ENCODE results near the gene ABR. TPM values are rescaled to one million over a fixed set of nuclear protein-coding genes. Genes with fewer than 3 reads are reported as not detected.

Gene ABR
- total and polyA plus RNA-seq, 2 of the 13 experiments (the other 11 are each of a cell fraction or from before 2014, with no cell fraction given), result 12.4 to 40.4 TPM

DNA sequence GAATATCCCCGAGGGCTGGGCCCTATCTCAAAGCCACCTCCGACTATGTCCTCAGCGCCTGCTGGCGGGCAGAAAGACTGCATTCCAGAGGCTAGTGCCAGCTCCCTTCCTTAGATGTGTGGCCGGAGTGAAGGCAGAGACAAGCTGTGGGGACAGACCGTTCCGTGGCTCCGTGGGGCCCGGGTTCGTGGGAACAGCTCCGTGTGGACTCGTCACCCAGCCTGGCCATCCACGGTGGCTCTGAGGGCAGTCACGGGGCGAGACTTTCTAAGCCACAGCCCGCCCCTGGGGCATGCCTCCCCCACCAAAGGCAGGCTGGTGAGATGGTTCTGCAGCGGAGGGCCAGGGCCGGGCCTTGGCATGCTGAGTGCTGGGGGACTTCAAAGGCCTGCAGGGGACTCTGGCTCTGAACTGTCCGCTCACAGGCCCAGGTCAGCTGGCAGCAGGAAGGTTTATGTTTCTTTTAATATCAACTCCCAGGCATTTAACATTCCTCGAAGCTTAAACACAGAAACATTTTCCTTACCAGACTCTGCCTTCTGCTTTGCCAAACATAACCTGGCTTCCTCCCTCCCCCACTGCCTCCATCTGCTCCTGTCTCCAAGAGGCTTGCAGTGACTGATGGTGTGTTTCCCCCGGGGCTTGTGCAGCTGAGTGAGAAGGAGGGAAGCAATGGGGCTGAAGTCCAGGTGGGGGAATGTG, 132.5 kb downstream of the ABR start:
- Histone ChIP-seq H2AFZ (ENCODE audit: low read length) (no peak overlapping the region), H3K36me3 (replicated peaks in 1 of 2; ENCODE audit: control insufficient read depth in 1 of 2, insufficient read depth in 2 of 2, low read length in 2 of 2) (no peaks in the 10 kb centered on the region; a peak in 1 of 5 replicates), H4K20me1 (ENCODE audit: insufficient read depth, low read length) (no peaks in the 10 kb centered on the region), H3K9me3 (ENCODE audit: low read length) (no peaks in the 10 kb centered on the region), H3K79me2 (ENCODE audit: insufficient read depth, low read length) (no peaks in the 10 kb centered on the region), H3K4me2 (ENCODE audit: low read depth, low read length) (no peak overlapping the region), H3K4me1 (ENCODE audit: insufficient read depth, low read length) (no peaks in the 10 kb centered on the region), H3K9ac (ENCODE audit: insufficient read depth, low read depth, low read length) (no peak overlapping the region), H3K4me3 (replicated peaks in 1 of 3; ENCODE audit: insufficient read depth in 1 of 3, low read depth in 2 of 3, low read length in 3 of 3) (no peak overlapping the region), H3K27me3 (ENCODE audit: control insufficient read depth in 1 of 2, insufficient read depth in 2 of 2, low read length in 2 of 2) (no peaks in the 10 kb centered on the region), H3K27ac (ENCODE audit: extremely low read length, insufficient read depth, low read length) (no peak overlapping the region)
- ChIA-PET CTCF (ENCODE audit: low intra/inter-chr PET ratio, low total read pairs) (no interaction called here), POLR2A (no interaction called here)
- DNase-seq (ENCODE audit: low spot score) (no peak), ATAC-seq (no peak), FAIRE-seq (no peak)
- intact Hi-C loops (cut with micrococcal nuclease; ENCODE audit: unreplicated experiment) (no loop called here), in situ Hi-C loops (cut with HindIII; ENCODE audit: extremely low pct_ligation_motif_present, low pct_unique_long_range_greater_than_20kb) (no loop called here)
- 86% methylated on average over 18 of the region's 21 CpGs for WGBS (ENCODE audit: low lambda C conversion rate)
- no TSS peak for BruUV-seq (replicated peaks)
- TF ChIP-seq, protein P1, sequence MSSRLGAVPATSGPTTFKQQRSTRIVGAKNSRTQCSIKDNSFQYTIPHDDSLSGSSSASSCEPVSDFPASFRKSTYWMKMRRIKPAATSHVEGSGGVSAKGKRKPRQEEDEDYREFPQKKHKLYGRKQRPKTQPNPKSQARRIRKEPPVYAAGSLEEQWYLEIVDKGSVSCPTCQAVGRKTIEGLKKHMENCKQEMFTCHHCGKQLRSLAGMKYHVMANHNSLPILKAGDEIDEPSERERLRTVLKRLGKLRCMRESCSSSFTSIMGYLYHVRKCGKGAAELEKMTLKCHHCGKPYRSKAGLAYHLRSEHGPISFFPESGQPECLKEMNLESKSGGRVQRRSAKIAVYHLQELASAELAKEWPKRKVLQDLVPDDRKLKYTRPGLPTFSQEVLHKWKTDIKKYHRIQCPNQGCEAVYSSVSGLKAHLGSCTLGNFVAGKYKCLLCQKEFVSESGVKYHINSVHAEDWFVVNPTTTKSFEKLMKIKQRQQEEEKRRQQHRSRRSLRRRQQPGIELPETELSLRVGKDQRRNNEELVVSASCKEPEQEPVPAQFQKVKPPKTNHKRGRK (CRISPR knock-in tag; IDR thresholded peaks at IDR 0.05), result no peak
- TF ChIP-seq, protein P2, sequence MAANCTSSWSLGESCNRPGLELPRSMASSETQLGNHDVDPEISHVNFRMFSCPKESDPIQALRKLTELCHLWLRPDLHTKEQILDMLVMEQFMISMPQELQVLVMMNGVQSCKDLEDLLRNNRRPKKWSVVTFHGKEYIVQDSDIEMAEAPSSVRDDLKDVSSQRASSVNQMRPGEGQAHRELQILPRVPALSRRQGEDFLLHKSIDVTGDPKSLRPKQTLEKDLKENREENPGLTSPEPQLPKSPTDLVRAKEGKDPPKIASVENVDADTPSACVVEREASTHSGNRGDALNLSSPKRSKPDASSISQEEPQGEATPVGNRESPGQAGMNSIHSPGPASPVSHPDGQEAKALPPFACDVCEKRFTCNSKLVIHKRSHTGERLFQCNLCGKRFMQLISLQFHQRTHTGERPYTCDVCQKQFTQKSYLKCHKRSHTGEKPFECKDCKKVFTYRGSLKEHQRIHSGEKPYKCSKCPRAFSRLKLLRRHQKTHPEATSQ (CRISPR knock-in tag; IDR thresholded peaks at IDR 0.05; ENCODE audit: borderline replicate concordance), result no peak
- TF ChIP-seq KDM6A (CRISPR knock-in tag; IDR thresholded peaks at IDR 0.05; ENCODE audit: low read depth), result no peak
- TF ChIP-seq, protein P3, sequence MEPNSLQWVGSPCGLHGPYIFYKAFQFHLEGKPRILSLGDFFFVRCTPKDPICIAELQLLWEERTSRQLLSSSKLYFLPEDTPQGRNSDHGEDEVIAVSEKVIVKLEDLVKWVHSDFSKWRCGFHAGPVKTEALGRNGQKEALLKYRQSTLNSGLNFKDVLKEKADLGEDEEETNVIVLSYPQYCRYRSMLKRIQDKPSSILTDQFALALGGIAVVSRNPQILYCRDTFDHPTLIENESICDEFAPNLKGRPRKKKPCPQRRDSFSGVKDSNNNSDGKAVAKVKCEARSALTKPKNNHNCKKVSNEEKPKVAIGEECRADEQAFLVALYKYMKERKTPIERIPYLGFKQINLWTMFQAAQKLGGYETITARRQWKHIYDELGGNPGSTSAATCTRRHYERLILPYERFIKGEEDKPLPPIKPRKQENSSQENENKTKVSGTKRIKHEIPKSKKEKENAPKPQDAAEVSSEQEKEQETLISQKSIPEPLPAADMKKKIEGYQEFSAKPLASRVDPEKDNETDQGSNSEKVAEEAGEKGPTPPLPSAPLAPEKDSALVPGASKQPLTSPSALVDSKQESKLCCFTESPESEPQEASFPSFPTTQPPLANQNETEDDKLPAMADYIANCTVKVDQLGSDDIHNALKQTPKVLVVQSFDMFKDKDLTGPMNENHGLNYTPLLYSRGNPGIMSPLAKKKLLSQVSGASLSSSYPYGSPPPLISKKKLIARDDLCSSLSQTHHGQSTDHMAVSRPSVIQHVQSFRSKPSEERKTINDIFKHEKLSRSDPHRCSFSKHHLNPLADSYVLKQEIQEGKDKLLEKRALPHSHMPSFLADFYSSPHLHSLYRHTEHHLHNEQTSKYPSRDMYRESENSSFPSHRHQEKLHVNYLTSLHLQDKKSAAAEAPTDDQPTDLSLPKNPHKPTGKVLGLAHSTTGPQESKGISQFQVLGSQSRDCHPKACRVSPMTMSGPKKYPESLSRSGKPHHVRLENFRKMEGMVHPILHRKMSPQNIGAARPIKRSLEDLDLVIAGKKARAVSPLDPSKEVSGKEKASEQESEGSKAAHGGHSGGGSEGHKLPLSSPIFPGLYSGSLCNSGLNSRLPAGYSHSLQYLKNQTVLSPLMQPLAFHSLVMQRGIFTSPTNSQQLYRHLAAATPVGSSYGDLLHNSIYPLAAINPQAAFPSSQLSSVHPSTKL (CRISPR knock-in tag; IDR thresholded peaks at IDR 0.05), result no peak
- no peak for TF ChIP-seq PHF21A (CRISPR knock-in tag; IDR thresholded peaks at IDR 0.05)
- TF ChIP-seq HDAC2 (CRISPR knock-in tag; IDR thresholded peaks at IDR 0.05), result no peak
- no peak for TF ChIP-seq ZNF460 (CRISPR knock-in tag; IDR thresholded peaks at IDR 0.05; ENCODE audit: borderline replicate concordance)
- TF ChIP-seq, protein P4, sequence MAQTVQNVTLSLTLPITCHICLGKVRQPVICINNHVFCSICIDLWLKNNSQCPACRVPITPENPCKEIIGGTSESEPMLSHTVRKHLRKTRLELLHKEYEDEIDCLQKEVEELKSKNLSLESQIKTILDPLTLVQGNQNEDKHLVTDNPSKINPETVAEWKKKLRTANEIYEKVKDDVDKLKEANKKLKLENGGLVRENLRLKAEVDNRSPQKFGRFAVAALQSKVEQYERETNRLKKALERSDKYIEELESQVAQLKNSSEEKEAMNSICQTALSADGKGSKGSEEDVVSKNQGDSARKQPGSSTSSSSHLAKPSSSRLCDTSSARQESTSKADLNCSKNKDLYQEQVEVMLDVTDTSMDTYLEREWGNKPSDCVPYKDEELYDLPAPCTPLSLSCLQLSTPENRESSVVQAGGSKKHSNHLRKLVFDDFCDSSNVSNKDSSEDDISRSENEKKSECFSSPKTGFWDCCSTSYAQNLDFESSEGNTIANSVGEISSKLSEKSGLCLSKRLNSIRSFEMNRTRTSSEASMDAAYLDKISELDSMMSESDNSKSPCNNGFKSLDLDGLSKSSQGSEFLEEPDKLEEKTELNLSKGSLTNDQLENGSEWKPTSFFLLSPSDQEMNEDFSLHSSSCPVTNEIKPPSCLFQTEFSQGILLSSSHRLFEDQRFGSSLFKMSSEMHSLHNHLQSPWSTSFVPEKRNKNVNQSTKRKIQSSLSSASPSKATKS (CRISPR knock-in tag; IDR thresholded peaks at IDR 0.05), result no peak
